Measurements from ENCODE around the gene GALNT2.

The GALNT2 gene

GRCh38 chr1:230073371-230074035 lies 6.5 kb downstream of the GALNT2 start:
- DNase-seq: no peak

GRCh38 chr1:230074270-230074669 lies 7.2 kb downstream of the GALNT2 start:
- DNase-seq: no peak

- no peak for DNase-seq
Measured at GRCh38 chr1:230074762-230075161, 7.7 kb downstream of the GALNT2 start.

GRCh38 chr1:230076121-230076520 lies 9.1 kb downstream of the GALNT2 start:
- no peak for DNase-seq

GRCh38 chr1:230077011-230077410 lies 10.0 kb downstream of the GALNT2 start:
- no peak for DNase-seq

GRCh38 chr1:230077436-230078213 lies 10.6 kb downstream of the GALNT2 start:
- DNase-seq: no peak

- no peak for DNase-seq
Measured at GRCh38 chr1:230079199-230080024, 12.4 kb downstream of the GALNT2 start.

- no peak for DNase-seq
Measured at GRCh38 chr1:230080822-230081221, 13.8 kb downstream of the GALNT2 start.

- no peak for DNase-seq
Measured at GRCh38 chr1:230081751-230082150, 14.7 kb downstream of the GALNT2 start.

GRCh38 chr1:230082211-230082610 lies 15.2 kb downstream of the GALNT2 start:
- no peak for DNase-seq

GRCh38 chr1:230083053-230083452 lies 16.0 kb downstream of the GALNT2 start:
- DNase-seq: no peak

GRCh38 chr1:230083746-230084407 lies 16.8 kb downstream of the GALNT2 start:
- no peak for DNase-seq

- DNase-seq: no peak
Measured at GRCh38 chr1:230084408-230085177, 17.6 kb downstream of the GALNT2 start.

- DNase-seq: no peak
Measured at GRCh38 chr1:230085178-230085515, 18.1 kb downstream of the GALNT2 start.

- no peak for DNase-seq
Measured at GRCh38 chr1:230086151-230086550, 19.1 kb downstream of the GALNT2 start.

GRCh38 chr1:230087028-230087716 lies 20.1 kb downstream of the GALNT2 start:
- DNase-seq: peak; percentile 13

- no peak for DNase-seq
Measured at GRCh38 chr1:230087717-230088105, 20.7 kb downstream of the GALNT2 start.

GRCh38 chr1:230090194-230090711 lies 23.2 kb downstream of the GALNT2 start:
- DNase-seq: no peak

GRCh38 chr1:230091473-230092231 lies 24.6 kb downstream of the GALNT2 start:
- DNase-seq: no peak

GRCh38 chr1:230094746-230095145 lies 27.7 kb downstream of the GALNT2 start:
- no peak for DNase-seq

- DNase-seq: no peak
Measured at GRCh38 chr1:230095938-230096337, 28.9 kb downstream of the GALNT2 start.
